Measurements from ENCODE around the gene CDC42SE2. TPM values are rescaled to one million over a fixed set of nuclear protein-coding genes. Genes with fewer than 3 reads are reported as not detected.
"Not testable (repeated sequence)": the region's sequence is repeated elsewhere in the genome, so short reads cannot be mapped to it uniquely, and the experiment has no call there.

Gene CDC42SE2
- total RNA-seq, 1 donor from 2014 or later: 32.3 TPM

DNA sequence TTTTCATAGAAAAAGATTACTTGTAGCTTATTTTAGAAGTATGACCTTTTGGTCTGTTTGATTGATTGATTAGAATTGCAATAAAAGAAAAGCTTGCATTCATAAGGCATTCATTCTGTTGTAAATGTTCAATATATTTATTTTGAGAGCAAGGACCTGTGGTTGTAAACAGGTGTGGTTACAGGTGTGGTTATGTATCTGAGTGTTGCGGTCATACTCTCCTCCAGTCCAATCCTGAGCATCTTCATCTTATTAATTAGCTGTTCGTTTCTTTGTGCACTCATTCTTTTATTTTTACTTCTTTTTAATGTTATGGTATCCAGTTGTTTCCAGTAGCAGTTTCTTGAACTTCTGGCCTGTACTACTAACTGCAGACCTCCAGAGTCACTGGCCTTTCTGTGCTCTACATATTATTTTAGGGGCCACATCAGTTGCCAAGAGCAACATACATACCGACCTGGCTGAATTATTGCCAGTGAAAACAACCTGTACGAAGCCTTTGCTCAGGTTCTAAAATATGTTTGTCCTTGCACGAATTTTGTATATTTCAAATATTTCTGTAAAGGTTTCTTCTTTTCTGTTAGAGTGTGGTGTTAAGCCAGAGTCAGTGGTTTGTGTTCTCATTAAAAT is 128.7 kb downstream of the CDC42SE2 start:
- no peak for DNase-seq

- peak; percentile 20 for DNase-seq
These were observed 129.7 kb downstream of the CDC42SE2 start for GRCh38 chr5:131393498-131393968.

GRCh38 chr5:131394128-131394527 is 130.3 kb downstream of the CDC42SE2 start:
- peak; percentile 50 for DNase-seq

- no peak for DNase-seq
These were observed 132.2 kb downstream of the CDC42SE2 start for GRCh38 chr5:131396015-131396414.

GRCh38 chr5:131396630-131397273 is 132.9 kb downstream of the CDC42SE2 start:
- no peak for DNase-seq

DNA sequence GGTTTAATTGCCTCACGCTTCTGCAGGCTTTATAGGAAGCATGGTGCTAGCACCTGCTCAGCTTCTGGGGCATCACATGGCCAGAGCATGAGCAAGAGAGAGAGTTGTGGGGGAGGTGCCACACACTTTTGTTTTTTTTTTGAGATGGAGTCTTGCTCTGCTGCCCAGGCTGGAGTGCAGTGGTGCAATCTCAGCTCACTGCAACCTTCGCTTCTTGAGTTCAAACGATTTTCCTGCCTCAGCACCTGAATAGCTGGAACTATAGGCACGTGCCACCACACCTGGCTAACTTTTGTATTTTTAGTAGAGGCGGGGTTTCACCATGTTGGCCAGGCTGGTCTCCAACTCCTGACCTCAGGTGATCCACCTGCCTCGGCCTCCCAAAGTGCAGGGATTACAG is 135.2 kb downstream of the CDC42SE2 start:
- DNase-seq: not testable (repeated sequence)

DNA sequence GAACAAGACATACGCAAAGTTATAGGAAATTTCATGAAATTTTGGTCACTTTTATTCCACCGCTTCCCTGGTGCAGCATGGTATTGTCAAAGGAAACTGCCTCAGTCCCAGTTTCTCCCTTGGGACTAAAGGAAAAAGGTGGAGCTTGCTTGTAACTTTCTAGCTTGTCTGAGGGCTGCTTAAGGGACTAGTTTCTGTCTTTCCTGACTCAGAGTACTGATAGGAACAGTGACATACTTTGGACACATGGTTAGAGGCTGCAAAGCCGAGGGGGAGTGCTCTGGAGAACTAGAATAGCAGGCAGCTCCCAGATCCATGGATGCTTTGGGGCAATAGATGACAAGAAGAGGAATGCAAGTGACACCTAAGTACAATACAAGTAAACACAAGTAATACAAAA is 136.7 kb downstream of the CDC42SE2 start:
- DNase-seq: no peak

DNA sequence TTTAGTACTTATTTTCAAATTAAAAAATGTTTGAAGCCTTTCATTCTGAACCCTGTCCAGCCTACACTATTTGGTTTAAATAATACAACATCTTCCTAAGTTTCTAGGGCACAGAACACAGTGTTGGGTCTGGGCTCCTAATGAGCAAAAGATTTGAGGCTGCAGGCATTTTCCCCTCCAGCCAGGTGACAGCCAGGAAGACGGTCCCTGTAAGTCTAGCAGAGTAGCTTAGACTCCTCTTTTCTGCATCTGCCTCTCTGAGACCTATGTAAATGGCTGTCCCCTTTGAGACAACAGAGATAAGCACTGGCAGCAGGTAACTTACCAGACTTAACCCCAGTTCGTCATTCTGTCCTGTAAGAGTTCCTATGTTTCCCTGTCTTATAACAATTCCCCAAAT is 141.8 kb downstream of the CDC42SE2 start:
- no peak for DNase-seq

DNA sequence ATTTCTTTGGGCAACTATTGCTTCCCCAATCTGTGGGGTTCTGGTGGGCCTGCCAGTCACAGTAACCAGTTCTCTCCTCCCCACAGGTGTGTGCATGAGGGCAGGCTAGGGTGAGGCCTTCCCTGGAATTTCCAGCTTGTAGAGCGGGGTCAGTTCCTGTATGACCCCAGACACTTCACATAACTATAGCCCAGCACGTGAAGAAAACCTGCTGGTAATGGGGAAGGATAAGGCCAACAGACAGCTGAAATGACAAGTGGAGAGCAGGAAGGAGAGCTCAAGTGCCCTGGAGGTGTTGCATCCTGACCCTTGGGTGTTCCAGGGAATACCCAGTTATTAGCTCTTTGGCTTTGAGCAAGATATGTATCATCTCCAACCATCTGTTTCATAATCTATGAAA is 142.2 kb downstream of the CDC42SE2 start:
- no peak for DNase-seq

DNA sequence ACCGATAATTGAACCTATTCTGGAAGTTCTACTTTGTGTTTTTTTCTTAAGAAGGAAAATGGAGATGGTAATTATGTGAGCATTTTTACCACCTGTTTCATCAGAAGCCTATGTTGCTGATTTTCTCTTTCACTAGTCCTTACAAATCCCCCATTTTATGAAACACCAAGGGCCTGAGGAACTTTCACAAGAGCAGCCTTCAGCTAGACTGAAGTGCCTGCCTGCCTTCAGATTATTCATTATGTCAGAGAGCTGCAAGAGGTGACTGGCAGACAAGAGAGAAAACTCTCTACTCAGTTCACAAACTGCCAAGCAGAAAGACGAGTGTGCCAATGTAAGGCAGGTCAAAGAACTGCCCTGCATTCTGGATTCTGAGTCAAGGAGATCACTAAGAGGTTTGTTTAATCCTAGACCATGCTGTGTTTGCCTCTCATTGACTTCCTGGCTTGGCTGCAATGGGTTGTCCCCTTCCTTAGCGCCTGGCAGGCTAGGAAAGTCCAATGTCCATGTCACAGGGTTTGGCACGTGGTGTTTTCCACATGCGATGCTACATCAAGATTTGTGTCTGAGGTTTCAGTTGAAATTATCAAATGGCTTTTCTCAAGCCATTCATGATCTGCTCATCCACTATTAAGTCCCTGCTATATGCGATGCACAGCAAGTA is 143.3 kb downstream of the CDC42SE2 start:
- DNase-seq: no peak

- no peak for DNase-seq
These were observed 150.0 kb downstream of the CDC42SE2 start for GRCh38 chr5:131413605-131414559.

- no peak for DNase-seq
These were observed 152.9 kb downstream of the CDC42SE2 start for GRCh38 chr5:131416729-131417128.

DNA sequence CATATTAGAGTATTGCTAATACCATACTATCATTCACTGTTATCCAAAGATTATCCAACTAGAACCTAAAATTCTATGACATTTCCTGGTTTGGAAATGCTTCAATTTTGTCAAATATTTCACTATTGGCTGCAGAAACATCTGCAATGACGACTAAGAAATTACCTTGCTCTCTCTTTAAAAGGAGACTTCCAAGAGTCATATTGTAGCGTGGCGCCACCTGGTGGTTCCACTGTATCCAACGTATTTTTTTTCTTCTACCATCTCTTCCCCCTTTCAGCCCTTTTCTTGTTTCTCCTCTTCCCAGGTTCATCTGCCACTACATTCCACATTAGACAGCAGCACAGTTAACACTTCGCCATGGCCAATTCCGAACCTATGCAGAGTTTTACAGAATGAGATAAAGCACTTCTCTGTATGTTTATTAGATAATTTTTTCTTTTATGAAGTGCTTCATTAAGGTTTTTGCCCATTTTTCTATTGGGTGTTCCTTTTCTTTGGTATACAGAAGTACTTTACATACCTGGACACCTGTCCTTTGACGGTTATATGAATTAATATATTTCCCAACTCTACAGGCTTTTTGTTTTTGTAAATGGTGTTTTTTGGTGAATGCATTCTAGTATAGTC is 153.5 kb downstream of the CDC42SE2 start:
- peak; percentile 84 for DNase-seq

DNA sequence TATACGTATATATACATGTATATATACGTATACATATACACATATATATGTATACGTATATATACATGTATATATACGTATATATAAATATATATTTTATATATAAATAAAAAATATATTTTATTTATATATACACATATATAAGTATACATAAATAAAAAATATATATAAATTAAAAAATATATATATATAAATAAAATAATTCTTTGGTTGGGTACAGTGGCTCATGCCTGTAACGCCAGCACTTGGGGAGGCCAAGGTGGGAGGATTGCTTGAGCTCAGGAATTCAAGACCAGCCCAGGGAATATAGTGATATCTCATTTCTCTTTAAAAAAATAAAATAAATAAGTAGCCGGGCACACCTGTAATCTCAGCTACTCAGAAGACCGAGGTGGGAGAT is 155.0 kb downstream of the CDC42SE2 start:
- DNase-seq: no peak

DNA sequence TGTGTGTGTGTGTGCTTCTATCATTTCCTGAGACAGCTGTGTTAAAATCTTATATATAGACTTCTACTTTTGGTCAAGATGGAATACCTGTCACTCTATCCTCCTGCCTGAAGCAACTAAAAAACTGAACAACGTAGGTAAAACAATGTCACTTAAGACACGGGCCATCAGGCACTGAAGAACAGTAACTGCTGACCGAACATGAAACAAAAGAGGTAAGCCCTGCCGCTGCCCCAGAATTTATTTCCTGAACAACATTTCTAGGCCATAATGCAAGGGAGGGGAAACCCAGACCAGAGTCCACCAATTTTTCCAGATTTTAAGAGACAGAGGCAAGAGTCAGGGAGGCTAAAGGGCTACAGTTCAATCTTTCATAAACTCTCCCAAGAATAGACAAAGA is 156.0 kb downstream of the CDC42SE2 start:
- DNase-seq: no peak

DNA sequence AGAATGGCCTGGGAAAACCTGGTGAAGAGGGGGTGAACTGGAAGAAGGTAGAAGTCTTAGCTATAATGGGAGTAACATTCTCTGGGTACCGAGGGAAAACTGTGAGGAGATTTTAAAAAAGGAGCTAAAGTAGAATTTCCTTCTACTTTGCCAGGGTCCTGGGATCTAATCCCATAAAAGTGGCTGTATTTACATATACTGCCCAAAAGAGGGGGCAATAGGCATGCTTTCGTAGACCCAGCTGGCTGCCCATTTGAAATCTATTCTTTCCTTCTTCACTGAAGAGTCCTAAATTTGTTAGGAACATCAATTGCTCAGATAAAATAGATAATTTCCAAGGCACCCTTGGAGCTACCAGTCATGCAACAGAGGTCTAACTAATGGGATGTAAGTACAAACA is 159.2 kb downstream of the CDC42SE2 start:
- peak; percentile 8 for DNase-seq

DNA sequence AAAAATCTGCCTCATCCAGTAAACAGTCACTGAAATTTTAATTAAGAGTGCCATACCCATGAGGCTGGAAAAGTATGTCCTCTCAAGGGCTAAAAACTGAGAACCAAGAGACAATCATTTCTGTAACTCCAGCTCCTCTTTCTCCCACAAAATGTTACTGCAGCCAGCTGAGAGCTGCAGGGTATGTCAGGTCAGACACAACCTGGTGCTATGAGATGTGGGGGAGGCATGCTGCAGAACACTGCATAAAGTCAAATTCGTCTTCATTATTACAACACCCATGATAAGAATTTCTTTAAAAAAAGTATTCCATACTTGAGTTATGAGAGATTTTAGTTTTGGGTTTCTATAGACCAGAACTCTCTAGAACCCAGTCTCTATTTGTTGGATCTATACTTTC is 162.2 kb downstream of the CDC42SE2 start:
- DNase-seq: no peak

- no peak for DNase-seq
These were observed 166.9 kb downstream of the CDC42SE2 start for GRCh38 chr5:131430794-131431193.

GRCh38 chr5:131431794-131432193 is 167.9 kb downstream of the CDC42SE2 start:
- no peak for DNase-seq

DNA sequence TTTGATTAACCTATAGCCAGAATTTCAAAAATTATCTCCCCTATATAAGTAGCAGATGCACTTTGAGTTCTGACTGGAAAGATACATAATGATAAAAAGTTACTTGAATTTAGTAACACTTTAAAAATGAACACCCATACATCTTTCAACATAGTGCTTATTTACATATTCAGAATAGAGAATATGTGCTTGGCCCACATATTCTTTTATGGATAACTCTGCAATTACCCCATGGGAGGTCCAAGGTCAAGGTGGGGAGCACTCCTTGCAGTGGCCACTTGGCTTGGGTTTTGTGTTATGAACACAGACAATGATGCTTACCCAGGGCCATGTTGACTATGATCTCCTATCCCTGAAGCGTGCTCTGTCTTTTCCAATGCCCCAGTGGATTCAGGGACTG is 169.3 kb downstream of the CDC42SE2 start:
- no peak for DNase-seq

DNA sequence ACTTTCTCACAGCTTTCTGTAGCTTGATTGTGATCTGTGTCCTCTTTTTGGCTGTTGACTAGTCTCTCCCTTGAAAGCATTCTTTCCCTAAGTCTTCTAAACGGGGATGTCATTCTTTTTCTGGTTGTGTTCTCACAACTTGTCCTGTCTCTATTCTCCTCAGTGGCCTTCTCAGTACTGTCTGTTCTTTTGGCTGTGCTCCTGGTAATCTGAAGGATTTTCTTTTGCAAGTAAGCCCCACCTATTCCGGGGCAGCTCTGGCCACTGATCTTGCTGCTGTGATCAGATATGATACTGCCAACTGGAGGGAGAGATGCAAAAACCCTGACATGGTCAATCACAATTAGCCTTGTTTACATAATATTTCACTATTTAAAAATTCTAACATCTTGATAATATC is 172.2 kb downstream of the CDC42SE2 start:
- DNase-seq: no peak

GRCh38 chr5:131441184-131441583 is 177.3 kb downstream of the CDC42SE2 start:
- no peak for DNase-seq
